LHCN-M2 (cell line): ENCODE data around the gene CTNNA2. TPM values are rescaled to one million over a fixed set of nuclear protein-coding genes. Genes with fewer than 3 reads are reported as not detected.

ENCODE experiments used
- DNase-seq: peaks from one replicate; pipeline ENCODE4 v3.0.0-alpha.2; 2012; ENCODE audit warnings: low read depth
- total RNA-seq: library from RNA; depleted of rRNA; stranded (reverse); fragments of >200 nt; gene quantifications from 2 replicates; pipeline ENCODE4 v1.2.3, GENCODE V29; 2014

CTNNA2 gene
- total RNA-seq, 1 experiment from 2014 or later, result 0.06 TPM

- no peak for DNase-seq
These were observed 810.8 kb downstream of the CTNNA2 start for GRCh38 chr2:80323610-80324009.

GRCh38 chr2:80324525-80324924 is 811.7 kb downstream of the CTNNA2 start:
- no peak for DNase-seq

- DNase-seq, result peak; percentile 21
These were observed 813.4 kb downstream of the CTNNA2 start for GRCh38 chr2:80326214-80326613.

- no peak for DNase-seq
These were observed 814.0 kb downstream of the CTNNA2 start for GRCh38 chr2:80326861-80327260.

GRCh38 chr2:80328159-80328571 is 815.3 kb downstream of the CTNNA2 start:
- DNase-seq, result no peak

GRCh38 chr2:80329491-80329890 is 816.6 kb downstream of the CTNNA2 start:
- no peak for DNase-seq

GRCh38 chr2:80330527-80331450 is 817.9 kb downstream of the CTNNA2 start:
- DNase-seq, result no peak

GRCh38 chr2:80333886-80334285 is 821.0 kb downstream of the CTNNA2 start:
- DNase-seq, result no peak

GRCh38 chr2:80335411-80335810 is 822.6 kb downstream of the CTNNA2 start:
- no peak for DNase-seq

- no peak for DNase-seq
These were observed 825.9 kb downstream of the CTNNA2 start for GRCh38 chr2:80338794-80339193.

- no peak for DNase-seq
These were observed 827.2 kb downstream of the CTNNA2 start for GRCh38 chr2:80340022-80340421.

GRCh38 chr2:80348078-80348477 is 835.2 kb downstream of the CTNNA2 start:
- no peak for DNase-seq

- no peak for DNase-seq
These were observed 836.1 kb downstream of the CTNNA2 start for GRCh38 chr2:80348953-80349352.

- no peak for DNase-seq
These were observed 838.4 kb downstream of the CTNNA2 start for GRCh38 chr2:80351231-80351630.

- DNase-seq, result no peak
These were observed 842.0 kb downstream of the CTNNA2 start for GRCh38 chr2:80354858-80355257.

GRCh38 chr2:80361904-80362303 is 849.1 kb downstream of the CTNNA2 start:
- no peak for DNase-seq

- no peak for DNase-seq
These were observed 850.5 kb downstream of the CTNNA2 start for GRCh38 chr2:80363330-80363729.

- DNase-seq, result no peak
These were observed 851.0 kb downstream of the CTNNA2 start for GRCh38 chr2:80363791-80364349.

GRCh38 chr2:80364524-80365212 is 851.8 kb downstream of the CTNNA2 start:
- DNase-seq, result no peak

- no peak for DNase-seq
These were observed 852.9 kb downstream of the CTNNA2 start for GRCh38 chr2:80365762-80366161.

GRCh38 chr2:80370375-80371009 is 857.6 kb downstream of the CTNNA2 start:
- no peak for DNase-seq

GRCh38 chr2:80374105-80374504 is 861.3 kb downstream of the CTNNA2 start:
- DNase-seq, result no peak
